Upper lobe of left lung (tissue), 6 donors: Measurements from ENCODE around the gene AFF1. TPM values are rescaled to one million over a fixed set of nuclear protein-coding genes. Genes with fewer than 3 reads are reported as not detected.

Experiments used
- ATAC-seq, 2 donors: fragments of 200-7000 bp; cut with Tn5 transposase; one replicate each; pipeline ENCODE4 v1.9.1; 2022; ENCODE audit warnings: mild to moderate bottlenecking in 2 of 2, moderate library complexity in 2 of 2; ENCODE audit not compliant: low FRiP score in 2 of 2
- DNase-seq, 2 donors: peaks; one replicate each; pipeline ENCODE4 v3.0.0-alpha.2; 2019 to 2020
- H3K27ac ChIP-seq, 4 donors: fragments of 200-600 bp; sonication (generic); one replicate each; pipeline ENCODE4 v1.5.1; 2016 to 2019
- H3K27me3 ChIP-seq, 4 donors: fragments of 200-600 bp; sonication (generic); one replicate each; pipeline ENCODE4 v1.5.1; 2017 to 2019
- H3K36me3 ChIP-seq, 4 donors: fragments of 200-600 bp; sonication (generic); one replicate each; pipeline ENCODE4 v1.5.1; 2016 to 2019
- H3K4me1 ChIP-seq, 4 donors: fragments of 200-600 bp; sonication (generic); one replicate each; pipeline ENCODE4 v1.5.1; 2018 to 2019
- H3K4me3 ChIP-seq, 4 donors: fragments of 200-600 bp; sonication (generic); one replicate each; pipeline ENCODE4 v1.5.1; 2017 to 2019; ENCODE audit warnings: mild to moderate bottlenecking in 2 of 4, moderate library complexity in 1 of 4
- H3K9me3 ChIP-seq, 4 donors: fragments of 200-600 bp; sonication (generic); one replicate each; pipeline ENCODE4 v1.5.1; 2018 to 2019
- CTCF ChIP-seq, 6 experiments: fragments of 450-650 bp in 4 of 6; fragments of 200-600 bp in 2 of 6; sonication (generic) in 2 of 6; IDR thresholded peaks; one replicate each; pipeline ENCODE4 v1.5.1; 2016 to 2019; ENCODE audit warnings: antibody characterized with exemption in 6 of 6
- EP300 ChIP-seq, 4 donors: sonication (generic); formaldehyde crosslinking; IDR thresholded peaks; one replicate each; pipeline ENCODE4 v1.5.1; 2017; ENCODE audit warnings: antibody characterized with exemption in 4 of 4, control low read depth in 2 of 4
- POLR2A ChIP-seq, 4 donors: fragments of 450-650 bp; IDR thresholded peaks; one replicate each; pipeline ENCODE4 v1.5.1; 2016 to 2017; ENCODE audit warnings: antibody characterized with exemption in 4 of 4, mild to moderate bottlenecking in 2 of 4
- POLR2AphosphoS5 ChIP-seq, 2 donors: sonication (generic); formaldehyde crosslinking; IDR thresholded peaks; one replicate each; pipeline ENCODE4 v1.5.1; 2017; ENCODE audit warnings: antibody characterized with exemption in 2 of 2
- WGBS, 2 donors: methylation state at CpG; one replicate each; pipeline ENCODE4 v1.1.5; 2017 to 2018; 5-methylcytosine and 5-hydroxymethylcytosine counted together
- total RNA-seq, 6 donors: library from RNA; depleted of rRNA in 4 of 6; stranded (reverse); fragments of >200 nt in 4 of 6; gene quantifications; one replicate each; pipeline versions ENCODE4 v1.1.0 to v1.2.1, GENCODE V29; 2016 to 2021
- donor health status: DM: no; HTN: no; CAD: no; lungs with moderate emphysema.
- donor health status: DM: no; HTN: yes; CAD: no; lungs with severe emphysema.

AFF1 gene
- total RNA-seq, 6 donors from 2014 or later: 45.5 to 124 (median 83.9) TPM

GRCh38 chr4:87058356-87059073 lies 123.7 kb downstream of the AFF1 start:
- TF ChIP-seq POLR2A (IDR thresholded peaks at IDR 0.05): no peak
- peak in 3 of 6 experiments; percentile 21 to 38 (median 33) for TF ChIP-seq CTCF (IDR thresholded peaks at IDR 0.05)
- ATAC-seq: peak; percentile 45 to 76
- no peak overlapping the region for H3K4me3 ChIP-seq
- H3K27me3 ChIP-seq: no peaks in the 10 kb centered on the region
- 42 to 48% methylated on average over 7 of the region's 7 CpGs for WGBS, 2 donors
- H3K27ac ChIP-seq: peak overlapping the region; percentile 3 to 50 (median 44)
- peaks cover 0 to 5% (median 0%) of the 10 kb centered on the region in 4 donors for H3K36me3 ChIP-seq
- H3K9me3 ChIP-seq: no peaks in the 10 kb centered on the region
- DNase-seq: peak in 1 of 2 donors; percentile 63
- peaks cover 47 to 66% (median 54%) of the 10 kb centered on the region in 4 donors for H3K4me1 ChIP-seq

DNA sequence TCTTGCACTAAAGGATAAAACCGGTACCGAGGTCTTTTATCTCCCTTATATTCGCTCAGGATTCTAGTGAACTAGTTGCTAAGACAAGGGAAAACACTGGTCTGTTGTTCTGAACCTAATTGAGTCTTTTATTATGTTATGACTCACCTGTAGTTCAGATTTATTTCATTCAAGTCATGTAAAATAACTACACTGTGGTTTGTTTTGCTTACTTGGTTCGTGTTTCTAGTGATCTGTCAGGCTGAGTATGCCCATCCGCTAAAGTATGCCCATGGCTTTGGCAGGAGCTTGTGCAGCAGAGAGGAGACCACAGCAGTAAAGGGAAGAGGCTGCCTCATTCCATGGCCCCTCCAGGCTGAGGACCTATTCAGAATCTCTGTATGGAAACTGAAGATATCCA lies 126.1 kb downstream of the AFF1 start:
- Histone ChIP-seq H3K36me3 (peaks cover 0 to 5% (median 0%) of the 10 kb centered on the region in 4 donors), H3K27me3 (no peaks in the 10 kb centered on the region), H3K4me1 (peaks cover 24 to 42% (median 32%) of the 10 kb centered on the region in 4 donors), H3K9me3 (no peaks in the 10 kb centered on the region), H3K4me3 (no peak overlapping the region), H3K27ac (no peak overlapping the region)
- DNase-seq: no peak
- 87 to 89% methylated on average over 5 of the region's 5 CpGs for WGBS, 2 donors
- TF ChIP-seq EP300 (IDR thresholded peaks at IDR 0.05): no peak
- no peak for TF ChIP-seq POLR2A (IDR thresholded peaks at IDR 0.05)
- TF ChIP-seq POLR2AphosphoS5 (IDR thresholded peaks at IDR 0.05): no peak
- no peak for ATAC-seq

DNA sequence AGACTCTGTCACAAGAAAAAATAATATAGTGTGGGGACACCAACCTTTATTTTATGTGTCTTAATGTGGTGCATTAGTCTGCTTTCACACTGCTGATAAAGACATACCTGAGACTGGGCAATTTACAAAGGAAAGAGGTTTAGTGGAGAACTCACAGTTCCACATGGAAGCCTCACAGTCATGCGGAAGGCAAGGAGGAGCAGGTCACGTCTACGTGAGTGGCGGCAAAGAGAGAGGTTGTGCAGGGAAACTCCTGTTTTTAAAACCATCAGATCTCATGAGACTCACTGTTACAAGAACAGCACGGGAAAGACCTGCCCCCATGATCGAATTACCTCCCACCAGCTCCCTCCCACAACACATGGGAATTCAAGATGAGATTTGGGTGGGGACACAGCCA lies 130.2 kb downstream of the AFF1 start:
- Histone ChIP-seq H3K4me1 (peaks cover 14 to 39% (median 21%) of the 10 kb centered on the region in 4 donors), H3K27ac (no peak overlapping the region), H3K36me3 (peaks cover 0 to 14% (median 0%) of the 10 kb centered on the region in 4 donors), H3K9me3 (no peaks in the 10 kb centered on the region), H3K27me3 (no peaks in the 10 kb centered on the region), H3K4me3 (no peak overlapping the region)
- ATAC-seq (no peak), DNase-seq (no peak)
- no peak for TF ChIP-seq CTCF (IDR thresholded peaks at IDR 0.05)
- WGBS, 2 donors: 75 to 89% methylated on average over 6 of the region's 6 CpGs

GRCh38 chr4:87066403-87067123 lies 131.8 kb downstream of the AFF1 start:
- DNase-seq (no peak), ATAC-seq (no peak)
- 84 to 87% methylated on average over 4 of the region's 4 CpGs for WGBS, 2 donors
- Histone ChIP-seq H3K4me3 (no peak overlapping the region), H3K9me3 (no peaks in the 10 kb centered on the region), H3K36me3 (peaks cover 0 to 9% (median 0%) of the 10 kb centered on the region in 4 donors), H3K27ac (no peak overlapping the region), H3K4me1 (peaks cover 11 to 42% (median 19%) of the 10 kb centered on the region in 4 donors), H3K27me3 (no peaks in the 10 kb centered on the region)
- no peak for TF ChIP-seq POLR2A (IDR thresholded peaks at IDR 0.05)
- TF ChIP-seq POLR2AphosphoS5 (IDR thresholded peaks at IDR 0.05): no peak
- no peak for TF ChIP-seq CTCF (IDR thresholded peaks at IDR 0.05)
- no peak for TF ChIP-seq EP300 (IDR thresholded peaks at IDR 0.05)

DNA sequence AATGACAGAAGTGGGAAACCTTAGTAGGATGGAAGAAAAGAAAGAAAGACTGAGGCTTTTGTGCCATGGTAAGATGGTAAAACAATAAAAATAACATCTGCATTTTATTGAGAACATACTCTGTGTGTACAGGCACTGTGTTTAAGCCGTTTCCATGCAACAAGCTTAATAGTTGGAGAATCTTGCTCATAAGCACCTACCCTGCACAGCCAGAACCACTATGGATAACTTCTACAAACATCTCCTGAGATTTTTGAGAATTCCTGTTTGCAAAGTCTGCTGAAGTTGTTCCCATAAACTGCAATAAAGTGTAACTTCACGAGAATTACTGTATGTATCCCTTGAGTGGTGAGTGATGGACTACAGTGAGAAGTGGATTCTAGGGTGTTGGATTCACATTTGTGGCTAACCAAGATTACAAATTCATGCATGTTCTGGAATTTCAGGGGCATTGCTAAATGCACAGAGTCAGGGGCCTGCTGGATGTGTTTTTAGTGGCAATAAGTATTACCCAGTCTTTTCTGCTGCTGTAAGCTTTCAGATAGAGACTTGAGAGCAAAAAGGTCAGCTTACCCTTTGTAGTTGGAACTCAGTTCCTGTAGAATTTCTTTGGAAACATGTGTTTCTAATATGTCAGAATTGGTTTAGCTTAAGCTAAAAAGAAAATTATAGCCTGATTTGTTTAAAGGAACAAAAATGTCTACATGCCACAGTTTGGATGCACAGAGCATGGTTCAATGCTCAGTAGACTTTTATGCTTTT lies 132.5 kb downstream of the AFF1 start:
- no peak overlapping the region for H3K4me3 ChIP-seq
- no peak for DNase-seq
- H3K36me3 ChIP-seq: peaks cover 0 to 9% (median 0%) of the 10 kb centered on the region in 4 donors
- no peak overlapping the region for H3K27ac ChIP-seq
- peaks cover 12 to 46% (median 19%) of the 10 kb centered on the region in 4 donors for H3K4me1 ChIP-seq
- WGBS, 2 donors: 61 to 73% methylated on average over 2 of the region's 2 CpGs
- ATAC-seq: no peak
- TF ChIP-seq EP300 (IDR thresholded peaks at IDR 0.05): no peak
- no peaks in the 10 kb centered on the region for H3K9me3 ChIP-seq
- no peaks in the 10 kb centered on the region for H3K27me3 ChIP-seq
